D721Med (cell line): Measurements from ENCODE around the gene HCRTR2.

ENCODE experiments used
- DNase-seq: peaks from one replicate; pipeline ENCODE4 v3.0.0; 2011; ENCODE audit warnings: low spot score; ENCODE audit not compliant: insufficient read length
- FAIRE-seq: peaks from 2 replicates; lab custom pipeline; 2011; peaks lifted over from hg19 to GRCh38; lab: Jason Lieb, UNC
- CTCF ChIP-seq: IDR thresholded peaks from 2 replicates; pipeline ENCODE4 v1.5.1; 2012; ENCODE audit warnings: mild to moderate bottlenecking, control low read depth; ENCODE audit not compliant: insufficient read depth; ENCODE audit errors: missing control alignments

HCRTR2 gene

GRCh38 chr6:55182016-55182650, 7.8 kb downstream of the HCRTR2 start:
- DNase-seq: no peak
- TF ChIP-seq CTCF: no peak
- FAIRE-seq: no peak

- no peak for DNase-seq
- TF ChIP-seq CTCF: no peak
- FAIRE-seq: no peak
Observed at GRCh38 chr6:55184782-55185530, 10.6 kb downstream of the HCRTR2 start.

- DNase-seq: no peak
- FAIRE-seq: no peak
- no peak for TF ChIP-seq CTCF
Observed at GRCh38 chr6:55198715-55199114, 24.4 kb downstream of the HCRTR2 start.

- FAIRE-seq (no peak), DNase-seq (no peak)
- TF ChIP-seq CTCF: no peak
Observed at GRCh38 chr6:55199239-55199638, 24.9 kb downstream of the HCRTR2 start.

- DNase-seq: no peak
- FAIRE-seq: no peak
- TF ChIP-seq CTCF: no peak
Observed at GRCh38 chr6:55208478-55209458, 34.5 kb downstream of the HCRTR2 start.

- DNase-seq (no peak), FAIRE-seq (no peak)
- TF ChIP-seq CTCF: no peak
Observed at GRCh38 chr6:55210952-55211351, 36.6 kb downstream of the HCRTR2 start.
